ENCODE measurements around the gene PDE11A.

DNA sequence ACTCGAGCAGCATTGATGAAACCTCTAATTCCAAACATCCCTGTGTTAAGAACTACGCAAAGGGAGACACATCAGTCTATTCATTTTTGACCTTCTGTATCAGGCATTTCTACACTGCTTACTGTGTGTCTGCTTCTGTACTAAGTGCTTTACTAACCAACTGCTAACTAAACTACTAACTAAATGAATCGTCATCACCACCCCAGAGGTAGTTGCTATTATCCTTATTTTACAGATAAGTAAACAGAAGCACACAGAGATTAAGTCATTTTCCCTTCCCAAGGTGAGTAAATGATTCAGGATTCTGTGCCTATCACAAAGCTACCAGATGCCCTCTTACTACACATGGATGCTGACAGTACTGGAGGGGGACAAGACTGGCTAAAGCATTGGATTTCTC is 395.9 kb downstream of the PDE11A start:
- TF ChIP-seq, protein P1, sequence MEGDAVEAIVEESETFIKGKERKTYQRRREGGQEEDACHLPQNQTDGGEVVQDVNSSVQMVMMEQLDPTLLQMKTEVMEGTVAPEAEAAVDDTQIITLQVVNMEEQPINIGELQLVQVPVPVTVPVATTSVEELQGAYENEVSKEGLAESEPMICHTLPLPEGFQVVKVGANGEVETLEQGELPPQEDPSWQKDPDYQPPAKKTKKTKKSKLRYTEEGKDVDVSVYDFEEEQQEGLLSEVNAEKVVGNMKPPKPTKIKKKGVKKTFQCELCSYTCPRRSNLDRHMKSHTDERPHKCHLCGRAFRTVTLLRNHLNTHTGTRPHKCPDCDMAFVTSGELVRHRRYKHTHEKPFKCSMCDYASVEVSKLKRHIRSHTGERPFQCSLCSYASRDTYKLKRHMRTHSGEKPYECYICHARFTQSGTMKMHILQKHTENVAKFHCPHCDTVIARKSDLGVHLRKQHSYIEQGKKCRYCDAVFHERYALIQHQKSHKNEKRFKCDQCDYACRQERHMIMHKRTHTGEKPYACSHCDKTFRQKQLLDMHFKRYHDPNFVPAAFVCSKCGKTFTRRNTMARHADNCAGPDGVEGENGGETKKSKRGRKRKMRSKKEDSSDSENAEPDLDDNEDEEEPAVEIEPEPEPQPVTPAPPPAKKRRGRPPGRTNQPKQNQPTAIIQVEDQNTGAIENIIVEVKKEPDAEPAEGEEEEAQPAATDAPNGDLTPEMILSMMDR (IDR thresholded peaks at IDR 0.05), result no peak
- TF ChIP-seq ZFP36 (IDR thresholded peaks at IDR 0.05; ENCODE audit: borderline replicate concordance, partially characterized antibody) (no peak), POLR2A (IDR thresholded peaks at IDR 0.05; ENCODE audit: low read length) (no peak), JUN (IDR thresholded peaks at IDR 0.05) (no peak), CHD4 (IDR thresholded peaks at IDR 0.05; ENCODE audit: borderline replicate concordance) (no peak), MAFK (IDR thresholded peaks at IDR 0.05; ENCODE audit: partially characterized antibody) (no peak), EP300 (IDR thresholded peaks at IDR 0.05) (no peak), RARB (CRISPR knock-in tag; IDR thresholded peaks at IDR 0.05) (no peak)
- TF ChIP-seq, protein P2, sequence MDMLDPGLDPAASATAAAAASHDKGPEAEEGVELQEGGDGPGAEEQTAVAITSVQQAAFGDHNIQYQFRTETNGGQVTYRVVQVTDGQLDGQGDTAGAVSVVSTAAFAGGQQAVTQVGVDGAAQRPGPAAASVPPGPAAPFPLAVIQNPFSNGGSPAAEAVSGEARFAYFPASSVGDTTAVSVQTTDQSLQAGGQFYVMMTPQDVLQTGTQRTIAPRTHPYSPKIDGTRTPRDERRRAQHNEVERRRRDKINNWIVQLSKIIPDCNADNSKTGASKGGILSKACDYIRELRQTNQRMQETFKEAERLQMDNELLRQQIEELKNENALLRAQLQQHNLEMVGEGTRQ (IDR thresholded peaks at IDR 0.05), result no peak

Data from A549 (cell line).